NCI-H1436 treated with DMSO at 0.1 percent for 48 hours (cell line): ENCODE results near the gene TMEM9.

Experiments
- DNase-seq: peaks from one replicate; lab custom pipeline; 2025; lab: John Stamatoyannopoulos, UW

The TMEM9 gene

GRCh38 chr1:201154389-201155165, at the start of gene TMEM9:
Gene TMEM9, minus strand, starts transcription at chr1:201154474. Its CDS starts 551 bp downstream, at chr1:201153923.
- DNase-seq: peak; percentile 93

DNA sequence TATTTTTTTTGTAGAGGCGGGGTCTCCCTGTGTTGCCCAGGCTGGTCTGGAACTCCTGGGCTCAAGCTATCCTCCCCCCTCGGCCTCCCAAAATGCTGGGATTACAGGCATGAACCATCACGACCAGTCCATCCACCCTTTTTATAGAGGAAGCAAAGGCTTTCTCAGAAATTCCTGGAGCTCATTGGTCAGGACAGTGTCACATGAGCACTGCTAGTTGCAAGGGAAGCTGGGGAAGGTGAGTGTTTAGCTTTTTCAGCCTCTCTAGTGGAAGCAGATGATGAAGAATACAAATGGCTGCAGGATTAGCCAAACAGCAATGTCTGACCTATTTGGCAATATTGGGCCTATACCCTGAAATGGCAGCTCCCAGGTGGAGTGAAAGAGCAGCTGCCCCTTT, 44.3 kb upstream of the TMEM9 start:
- DNase-seq: no peak

DNA sequence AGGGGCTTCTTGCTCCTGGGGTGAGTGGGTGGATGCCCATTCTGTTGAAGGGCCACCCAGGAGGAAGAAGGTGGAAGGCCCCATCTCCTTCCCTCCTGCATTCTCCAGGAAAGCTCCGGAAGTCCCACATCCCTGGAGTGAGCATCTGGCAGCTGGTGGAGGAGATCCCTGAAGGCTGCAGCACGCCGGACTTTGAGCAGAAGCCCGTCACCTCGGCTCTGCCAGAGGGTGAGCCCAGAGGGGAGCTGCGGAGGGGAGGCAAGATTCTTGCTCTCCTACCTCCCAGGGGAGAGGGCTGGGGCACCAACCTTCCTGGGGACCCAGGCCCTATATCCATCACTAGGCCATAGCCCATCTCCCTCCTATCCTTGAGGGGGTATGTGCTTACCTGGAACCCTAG, 39.8 kb upstream of the TMEM9 start:
- DNase-seq: no peak

DNA sequence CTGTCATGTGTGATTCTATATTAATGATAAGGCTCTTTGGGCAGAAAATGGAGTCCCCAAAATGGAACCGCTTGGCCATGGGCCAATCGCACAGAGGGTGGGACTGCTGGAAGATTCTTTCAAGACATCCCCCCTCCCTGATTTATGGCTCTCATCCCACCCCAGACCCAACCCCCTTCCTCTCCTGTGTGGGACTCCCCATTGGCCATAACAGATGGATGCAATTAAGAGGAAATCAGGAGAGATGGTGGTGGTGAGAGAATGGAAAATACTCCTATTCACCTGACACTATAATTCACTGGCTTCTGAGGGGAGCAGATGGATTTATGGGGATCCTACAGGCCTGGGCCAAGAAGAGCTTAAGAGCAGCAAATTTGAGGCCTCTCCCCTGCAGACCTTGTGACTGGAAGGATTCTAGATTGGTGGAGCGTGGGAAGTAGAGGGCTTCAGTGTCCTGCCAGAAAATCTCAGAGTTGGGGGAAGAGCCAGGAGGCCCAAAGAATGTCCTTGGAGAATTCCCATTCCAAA, 38.1 kb upstream of the TMEM9 start:
- DNase-seq: no peak

- DNase-seq: no peak
Measured at GRCh38 chr1:201191653-201192260, 37.5 kb upstream of the TMEM9 start.

DNA sequence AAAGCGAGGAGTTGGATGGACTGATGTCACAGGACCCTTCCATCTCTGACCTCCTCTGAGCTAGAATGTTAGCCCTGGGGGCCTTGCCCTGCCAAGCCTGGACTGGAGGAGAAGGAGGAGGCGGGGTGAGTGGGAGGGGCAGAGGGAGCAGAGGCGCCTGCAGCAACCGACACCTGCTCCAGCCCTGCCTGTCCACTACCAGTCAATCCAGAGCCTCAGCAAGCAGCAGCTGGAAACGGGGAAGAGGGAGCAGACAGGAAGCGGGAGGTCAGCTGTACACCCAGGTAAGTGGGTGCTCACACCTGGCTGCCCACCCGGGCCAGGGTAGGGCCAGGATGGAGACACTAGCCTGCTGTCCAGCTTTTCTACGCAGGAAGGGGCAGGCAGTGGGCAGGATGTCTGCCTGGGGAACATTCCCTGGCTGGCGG, 36.4 kb upstream of the TMEM9 start, which contains the start of gene IGFN1:
IGFN1 (plus strand) TSS at position 201 of the 428 bp plus-strand sequence. CDS start 2,470 bp downstream, outside the sequence.
- DNase-seq: no peak

DNA sequence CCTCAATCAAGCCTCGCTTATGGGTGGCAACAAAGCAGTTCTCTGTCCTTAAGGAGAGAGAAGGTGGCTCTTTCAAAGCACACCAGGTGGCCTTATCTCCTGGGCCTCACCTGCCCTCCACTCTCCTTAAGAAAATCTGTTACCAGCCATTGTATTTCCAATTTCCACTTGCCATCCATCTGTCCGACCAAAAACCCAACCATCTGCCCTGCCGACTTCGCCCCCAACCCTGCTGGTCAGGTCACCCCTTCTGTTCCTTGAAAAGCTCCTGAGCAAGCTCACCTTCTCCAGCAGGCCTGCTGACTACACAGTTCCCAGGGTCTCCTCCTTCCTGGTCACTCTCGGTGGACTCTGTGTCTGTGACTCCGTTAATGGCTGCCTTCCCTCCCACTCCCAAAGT, 35.7 kb upstream of the TMEM9 start:
- no peak for DNase-seq

DNA sequence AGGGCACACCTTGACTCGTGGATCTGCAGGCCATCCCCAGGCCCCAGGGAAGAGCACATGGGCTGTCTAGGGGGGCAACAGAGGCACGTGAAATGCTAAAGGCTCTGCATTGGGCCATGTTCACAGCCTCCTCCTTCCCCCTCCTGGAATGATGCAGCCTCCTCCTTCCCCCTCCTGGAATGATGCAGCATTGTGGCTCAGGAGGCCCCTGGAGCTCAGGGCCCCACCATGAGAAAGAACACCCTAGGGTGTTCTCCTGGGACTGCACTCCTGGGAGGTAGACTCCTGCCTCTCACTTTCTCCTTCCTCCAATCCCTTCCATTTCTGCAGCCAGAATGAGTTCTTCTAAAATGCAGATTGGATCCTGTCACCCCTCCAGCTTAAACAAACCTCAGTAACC, 34.8 kb upstream of the TMEM9 start:
- no peak for DNase-seq

DNA sequence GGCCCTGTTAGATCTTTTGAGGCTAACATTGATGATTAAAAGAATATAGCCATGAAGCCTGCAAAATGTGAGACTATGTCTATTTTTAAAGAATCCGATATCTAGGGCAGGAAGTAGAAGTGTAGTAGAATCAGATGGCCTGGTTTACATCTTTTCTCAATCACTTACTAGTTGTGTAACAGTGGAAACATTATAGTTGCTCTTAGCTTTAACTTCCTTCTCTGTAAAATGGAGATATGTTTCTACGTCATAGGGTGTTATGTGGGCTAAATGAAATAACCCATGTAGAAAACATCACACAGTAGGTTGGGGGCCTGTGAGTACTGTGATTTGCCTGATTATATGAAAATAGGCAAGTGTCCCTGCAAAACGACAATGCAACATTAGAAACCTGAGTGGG, 31.9 kb upstream of the TMEM9 start:
- no peak for DNase-seq

DNA sequence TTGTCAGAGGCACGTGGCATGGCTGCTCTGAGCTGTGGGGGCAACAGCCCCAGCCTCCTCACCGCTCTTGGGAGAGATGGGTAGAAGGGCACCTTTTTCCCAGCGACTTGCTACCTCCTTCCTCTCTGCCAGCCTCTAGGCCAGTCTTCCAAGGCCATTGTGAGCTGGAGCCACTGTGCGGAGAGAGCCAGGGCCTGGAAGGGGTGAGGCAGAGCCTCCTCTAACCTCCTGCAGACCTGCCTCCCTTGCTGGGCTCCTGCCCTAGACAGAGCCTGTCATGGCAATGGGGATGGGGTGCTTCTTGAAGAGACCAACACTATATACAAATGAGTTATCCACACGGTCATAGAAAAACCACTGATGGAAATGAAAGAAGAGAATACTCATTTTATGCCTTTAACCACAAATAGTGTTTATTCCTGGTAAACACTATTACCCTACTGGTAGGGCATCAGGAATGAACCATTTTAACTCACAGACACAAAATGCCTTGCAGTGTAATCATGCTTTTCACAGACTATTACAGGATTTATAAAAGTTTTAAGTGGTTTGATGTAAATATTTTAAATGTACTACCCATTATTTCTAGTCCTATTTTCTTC, 31.4 kb upstream of the TMEM9 start:
- DNase-seq: no peak

GRCh38 chr1:201185123-201185453, 30.8 kb upstream of the TMEM9 start:
- no peak for DNase-seq

DNA sequence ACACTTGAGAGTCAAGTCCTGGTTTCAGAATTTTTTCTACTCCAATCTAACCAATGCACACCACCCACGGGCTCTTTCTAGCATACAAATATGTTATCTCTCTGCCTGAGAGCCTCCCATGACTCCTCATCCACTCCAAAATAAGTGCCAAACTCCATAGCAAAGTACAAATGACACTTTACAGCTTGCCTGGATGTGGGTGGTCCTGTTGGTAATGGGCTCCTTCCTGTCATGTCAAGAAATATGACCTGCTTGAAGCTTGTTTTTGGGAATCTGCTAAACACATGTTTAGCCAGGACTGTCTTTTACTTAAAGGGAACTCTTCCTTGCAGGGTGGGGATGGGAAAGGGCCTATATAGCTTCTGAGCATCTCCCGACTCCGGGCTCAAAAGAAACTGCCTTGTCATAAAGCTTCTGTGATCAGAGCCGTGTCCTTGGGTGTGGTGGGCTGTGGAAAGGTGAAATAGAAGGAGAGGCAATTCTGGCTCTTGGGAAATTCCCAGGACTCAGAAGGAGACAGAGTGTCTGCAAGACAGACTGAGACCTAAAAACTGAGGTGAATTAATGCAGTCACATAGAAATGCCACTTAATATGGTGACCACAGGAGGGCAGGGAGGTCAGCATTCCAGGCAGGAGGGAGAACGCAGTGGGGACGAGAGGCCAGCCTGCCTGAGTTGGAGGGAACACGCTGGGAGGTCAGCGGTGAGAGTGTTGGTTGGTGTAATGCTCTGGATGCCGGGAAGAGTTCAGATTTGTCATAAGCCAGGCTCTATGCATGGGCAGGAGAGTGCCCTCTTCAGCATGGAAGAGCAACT, 30.2 kb upstream of the TMEM9 start:
- peak; percentile 10 for DNase-seq

DNA sequence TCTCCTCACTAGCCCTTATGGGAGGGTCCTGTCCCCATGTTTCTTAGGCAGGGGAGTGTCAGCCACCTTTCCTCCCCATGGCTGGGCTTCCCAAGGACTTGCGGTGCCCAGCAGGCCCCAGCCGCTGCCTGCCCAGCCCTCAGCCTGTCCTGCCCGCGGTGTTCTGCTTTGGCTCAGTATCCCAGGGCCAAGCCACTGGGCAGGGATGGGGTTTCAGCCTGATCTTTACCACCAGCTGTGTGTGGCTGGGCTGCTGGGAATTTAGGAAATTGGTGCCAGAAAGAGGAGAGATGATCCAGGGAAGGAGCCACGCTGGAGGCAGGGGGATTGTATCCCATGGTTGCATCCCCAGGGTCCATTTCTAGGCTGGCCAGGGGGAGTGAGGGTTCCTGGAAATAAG, 29.5 kb upstream of the TMEM9 start:
- DNase-seq: no peak

DNA sequence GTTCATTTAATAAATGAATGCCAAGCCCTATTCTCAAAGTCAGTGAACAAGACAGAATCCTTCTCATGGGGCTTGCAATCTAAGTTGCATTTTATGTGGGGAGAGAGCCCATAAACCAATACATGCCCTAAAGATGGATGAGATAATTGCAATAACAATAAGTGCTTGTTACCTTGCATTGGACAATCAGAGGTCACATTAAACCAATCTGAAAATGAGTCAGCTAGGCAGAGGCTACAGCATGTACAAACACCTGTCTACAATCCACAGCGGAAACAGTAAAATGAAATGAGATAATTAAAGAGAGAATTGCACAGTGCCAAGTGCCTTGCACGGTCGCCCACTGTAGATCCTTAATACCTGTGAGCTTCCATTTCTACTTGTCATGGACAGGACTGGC, 28.9 kb upstream of the TMEM9 start:
- peak; percentile 90 for DNase-seq

- DNase-seq: no peak
Measured at GRCh38 chr1:201181726-201182125, 27.5 kb upstream of the TMEM9 start.

DNA sequence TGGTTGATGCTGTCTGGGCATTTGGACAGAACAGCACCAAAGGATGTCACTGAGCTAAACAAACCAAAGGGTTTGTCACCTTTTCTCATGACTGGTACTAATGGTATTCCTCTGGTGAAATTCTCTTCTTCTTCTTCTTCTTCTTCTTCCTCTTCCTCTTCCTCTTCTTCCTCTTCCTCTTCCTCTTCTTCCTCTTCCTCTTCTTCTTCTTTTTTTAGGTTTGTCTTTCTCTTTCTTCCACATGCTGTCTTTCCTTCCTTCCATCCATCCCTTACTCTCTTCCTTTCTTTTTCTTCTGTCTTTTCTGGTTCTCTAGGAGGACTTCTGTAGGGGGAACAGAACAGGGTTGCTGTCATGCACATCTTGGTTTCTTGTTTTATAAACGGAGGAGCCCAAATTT, 27.0 kb upstream of the TMEM9 start:
- DNase-seq: no peak

- DNase-seq: no peak
Measured at GRCh38 chr1:201180901-201181300, 26.6 kb upstream of the TMEM9 start.

GRCh38 chr1:201180141-201180540, 25.9 kb upstream of the TMEM9 start:
- DNase-seq: no peak

DNA sequence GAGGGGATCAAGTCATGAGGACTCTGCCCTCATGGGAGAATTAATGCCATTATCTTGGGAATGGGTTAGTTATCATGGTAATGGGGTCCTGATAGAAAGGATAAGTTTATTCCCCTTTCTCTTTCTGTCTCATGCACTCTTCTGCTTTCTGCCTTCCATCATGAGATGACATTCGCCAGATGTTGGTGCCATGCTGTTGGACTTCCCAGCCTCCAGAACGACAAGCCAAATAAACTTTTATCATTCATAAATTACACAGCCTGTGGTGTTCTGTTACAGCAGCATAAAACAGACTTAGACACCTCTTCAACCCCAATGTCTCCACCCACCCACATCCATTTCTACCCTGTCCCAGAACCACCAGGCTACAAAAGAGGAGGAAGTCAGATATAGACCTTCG, 24.4 kb upstream of the TMEM9 start:
- DNase-seq: no peak

GRCh38 chr1:201176940-201177339, 22.7 kb upstream of the TMEM9 start:
- no peak for DNase-seq

- no peak for DNase-seq
Measured at GRCh38 chr1:201175820-201176500, 21.7 kb upstream of the TMEM9 start.

DNA sequence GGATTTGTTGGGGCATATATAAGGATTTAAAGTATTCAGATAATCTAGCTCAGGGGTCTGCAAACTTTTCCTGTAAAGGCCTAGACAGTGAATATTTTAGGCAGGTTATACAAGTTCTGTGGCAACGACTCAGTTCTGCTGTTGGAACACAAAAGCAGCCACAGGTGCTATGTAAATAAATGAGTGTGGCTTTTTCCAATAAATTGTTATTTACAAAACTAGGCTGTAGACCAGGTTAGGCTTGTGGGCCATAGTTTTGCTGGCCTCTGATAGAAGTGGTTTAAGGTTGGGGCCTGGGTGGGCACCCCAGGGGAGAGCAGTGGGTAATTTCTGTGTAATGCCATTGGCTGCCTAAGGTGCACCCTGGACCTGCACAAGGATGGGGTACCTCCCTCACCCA, 19.5 kb upstream of the TMEM9 start:
- DNase-seq: no peak
